Nucleus accumbens (tissue), 56 donors: Measurements from ENCODE around the gene UNC119B.

Experiments
- DNase-seq, 56 donors: peaks; one replicate each; lab custom pipeline; 2025; lab: John Stamatoyannopoulos, UW

The UNC119B gene

DNA sequence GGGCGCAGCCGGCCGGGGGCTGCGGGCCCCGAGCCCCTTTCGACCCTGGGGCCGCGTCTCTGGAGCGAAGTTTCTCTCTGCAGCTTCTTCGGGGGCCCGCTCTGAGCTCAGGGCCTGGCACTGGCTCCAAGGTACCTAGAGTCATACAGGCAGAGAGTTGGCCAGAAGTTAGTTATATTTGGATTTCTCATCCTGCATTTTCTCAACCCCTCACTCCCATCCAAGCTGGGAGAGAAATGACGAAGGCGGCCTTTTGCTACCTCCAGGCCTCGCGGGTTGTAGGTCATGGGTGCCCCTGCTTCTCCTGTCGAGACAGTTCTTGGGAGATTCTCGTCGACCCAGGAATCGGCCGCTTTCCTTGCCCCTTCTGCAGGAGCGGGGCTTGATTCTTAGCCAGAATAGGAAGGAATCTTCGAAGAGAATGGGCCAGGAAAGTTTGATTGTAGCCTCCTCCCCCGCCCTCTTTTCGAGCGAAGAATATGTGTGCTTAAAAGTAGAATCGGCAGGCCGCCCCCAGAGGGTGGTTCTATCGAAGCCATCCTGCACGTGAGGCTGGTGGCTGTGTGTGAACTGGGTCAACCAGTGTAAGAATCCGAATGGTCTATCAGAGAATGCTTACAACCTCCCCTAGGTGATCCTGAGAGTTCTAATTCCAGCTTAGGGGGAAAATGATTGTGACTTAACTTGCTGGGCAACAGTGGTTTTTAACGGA, 22.5 kb upstream of the UNC119B start:
- peak in 9 of 56 donors; percentile 5 to 38 (median 18) for DNase-seq

GRCh38 chr12:120688527-120689071, 21.7 kb upstream of the UNC119B start:
- no peak for DNase-seq

- DNase-seq: no peak
These were observed 20.7 kb upstream of the UNC119B start for GRCh38 chr12:120689397-120690082.

GRCh38 chr12:120690083-120690450, 20.2 kb upstream of the UNC119B start:
- no peak for DNase-seq

DNA sequence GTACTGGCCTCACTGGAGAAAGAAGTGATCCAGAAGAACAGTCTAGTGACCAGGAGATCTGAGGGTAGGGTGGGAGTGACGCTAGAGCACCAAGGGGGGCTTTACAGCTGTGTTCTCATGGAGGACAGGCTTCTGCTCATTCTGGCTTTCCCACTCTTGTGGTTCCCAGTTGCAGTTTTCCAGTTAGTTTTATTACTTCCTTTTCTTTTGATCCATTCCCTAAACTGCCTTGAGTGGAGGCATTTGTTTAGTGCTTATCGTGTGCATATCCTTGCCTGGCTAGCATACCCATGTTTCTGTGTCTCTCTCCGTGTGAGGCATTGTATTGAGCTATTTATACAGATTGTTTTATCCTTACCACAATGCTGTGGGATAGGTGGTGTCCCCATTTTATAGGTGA, 19.3 kb upstream of the UNC119B start:
- no peak for DNase-seq

DNA sequence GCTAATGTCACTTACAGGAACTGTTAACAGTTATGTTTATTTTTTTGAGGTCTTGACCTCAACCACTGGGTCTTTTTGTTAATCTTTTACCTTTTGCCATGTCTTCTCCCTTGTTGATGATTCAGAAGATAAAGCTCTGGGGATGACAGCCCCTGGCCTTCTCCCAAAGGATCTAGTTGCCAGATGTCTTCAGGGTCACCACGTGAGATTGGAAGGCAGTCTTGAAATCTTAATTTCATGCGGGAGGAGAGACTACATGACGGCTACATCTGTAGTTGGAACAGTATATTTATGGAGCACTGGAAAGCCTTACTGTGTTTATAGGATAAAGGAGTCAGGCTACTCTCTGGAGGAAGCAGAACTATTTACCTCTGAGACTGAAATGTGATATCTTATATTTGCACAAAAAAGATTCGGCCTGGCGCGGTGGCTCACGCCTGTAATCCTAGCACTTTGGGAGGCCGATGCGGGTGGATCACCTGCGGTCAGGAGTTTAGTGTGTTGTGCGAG, 17.7 kb upstream of the UNC119B start:
- DNase-seq: no peak

GRCh38 chr12:120693848-120694247, 16.4 kb upstream of the UNC119B start:
- DNase-seq: no peak

DNA sequence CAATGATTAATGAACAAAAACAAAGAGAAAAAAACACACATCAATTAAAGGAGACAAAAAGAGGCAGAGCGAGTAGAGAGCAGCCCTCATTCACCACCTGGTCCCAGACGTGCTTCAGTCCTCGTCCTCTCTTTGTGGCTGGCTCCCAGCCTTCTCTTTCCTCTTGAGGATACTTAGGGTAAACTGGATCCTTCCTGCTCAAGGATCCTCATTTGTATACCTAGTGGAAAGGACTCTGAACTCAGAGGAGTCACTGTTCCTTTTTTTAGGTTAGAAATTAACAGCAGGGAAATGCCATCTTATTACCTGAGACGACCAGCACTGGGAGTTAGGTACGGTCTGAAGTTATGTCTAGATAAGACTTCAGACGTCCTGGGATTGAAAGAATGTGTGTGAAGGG, 13.6 kb upstream of the UNC119B start:
- no peak for DNase-seq

GRCh38 chr12:120697344-120697743, 12.9 kb upstream of the UNC119B start:
- no peak for DNase-seq

- DNase-seq: no peak
These were observed 11.6 kb upstream of the UNC119B start for GRCh38 chr12:120698665-120699064.

GRCh38 chr12:120699553-120699952, 10.7 kb upstream of the UNC119B start:
- DNase-seq: no peak

- DNase-seq: peak in 1 of 56 donors; percentile 12
These were observed 9.4 kb upstream of the UNC119B start for GRCh38 chr12:120700886-120701285.

GRCh38 chr12:120702637-120703036, 7.6 kb upstream of the UNC119B start:
- no peak for DNase-seq

DNA sequence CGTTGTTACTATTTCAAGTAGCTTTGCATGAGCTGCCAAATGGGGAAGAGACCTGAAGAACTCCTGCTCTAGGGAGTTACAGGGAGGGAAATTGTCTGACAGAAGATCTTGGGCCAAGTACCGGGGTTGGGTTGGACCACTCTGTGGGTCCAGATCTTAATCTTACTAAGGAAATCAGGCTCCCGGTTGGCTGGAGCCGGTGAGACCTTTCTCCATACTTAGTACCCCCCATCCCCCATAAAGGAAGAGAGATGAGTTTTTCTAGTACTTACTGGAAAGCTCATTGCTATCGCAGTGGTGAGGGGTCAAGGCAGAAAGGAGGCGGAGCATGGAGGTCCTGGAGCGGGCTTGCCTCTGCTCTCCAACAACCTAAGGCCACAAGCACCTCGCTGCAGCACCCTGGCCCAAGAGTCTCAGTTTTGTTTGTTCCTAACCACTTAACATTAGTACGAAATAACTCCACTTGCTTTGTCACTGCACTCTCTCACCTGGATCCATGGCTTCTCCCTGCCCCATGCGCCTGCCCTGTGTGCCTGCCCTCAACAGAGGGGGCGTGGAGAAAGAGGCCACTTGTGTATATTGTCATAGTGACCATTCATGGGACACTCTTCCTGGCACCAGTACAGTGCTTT, 6.8 kb upstream of the UNC119B start:
- DNase-seq: no peak

- DNase-seq: no peak
These were observed 4.6 kb upstream of the UNC119B start for GRCh38 chr12:120705618-120706017.

GRCh38 chr12:120706029-120706428, 4.2 kb upstream of the UNC119B start:
- no peak for DNase-seq

GRCh38 chr12:120708651-120709050, 1.6 kb upstream of the UNC119B start:
- no peak for DNase-seq

GRCh38 chr12:120710805-120711296, 593 bp downstream of the UNC119B start:
- peak in 15 of 56 donors; percentile 5 to 44 (median 20) for DNase-seq

- DNase-seq: peak in 1 of 56 donors; percentile 4
These were observed 1.2 kb downstream of the UNC119B start for GRCh38 chr12:120711411-120711810.

GRCh38 chr12:120712610-120713009, 2.4 kb downstream of the UNC119B start:
- no peak for DNase-seq

GRCh38 chr12:120713861-120714482, 3.7 kb downstream of the UNC119B start:
- peak in 46 of 56 donors; percentile 4 to 83 (median 44) for DNase-seq
